Choroid plexus epithelial cell (primary cell): ENCODE data around the gene NAA35.

Source experiments
- DNase-seq: peaks from one replicate; pipeline ENCODE4 v3.0.0-alpha.2; 2010; ENCODE audit warnings: low read depth
- H3K4me3 ChIP-seq: 2 replicates; pipeline ENCODE4 v1.5.1; 2011; ENCODE audit warnings: low read depth, mild to moderate bottlenecking, control low read depth, low read length, moderate library complexity
- TF ChIP-seq, protein P1 (sequence below): conservative IDR thresholded peaks from 2 replicates; pipeline ENCODE4 v1.5.1; 2011; ENCODE audit warnings: low read depth, mild to moderate bottlenecking, control low read depth, inconsistent platforms, low read length, moderate library complexity

The NAA35 gene

DNA sequence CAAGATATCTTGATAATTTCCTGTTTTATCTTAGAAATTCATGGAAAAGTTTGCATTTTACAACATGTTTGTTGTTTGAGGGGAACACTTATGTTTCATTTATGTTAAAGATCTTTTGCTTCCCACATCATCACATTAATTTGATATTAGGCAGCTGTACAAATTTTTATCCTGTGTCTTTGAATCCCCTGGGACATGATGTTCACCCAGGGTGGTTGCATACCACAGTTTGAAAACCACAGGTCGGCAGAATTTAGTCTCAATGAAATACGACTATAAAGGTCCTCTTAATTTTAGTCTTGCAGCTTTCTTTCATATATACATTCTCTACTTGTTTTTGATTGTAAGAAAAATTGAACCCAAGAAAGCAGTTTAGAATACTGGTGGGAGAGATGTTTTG is 3.7 kb downstream of the NAA35 start:
- TF ChIP-seq, protein P1, sequence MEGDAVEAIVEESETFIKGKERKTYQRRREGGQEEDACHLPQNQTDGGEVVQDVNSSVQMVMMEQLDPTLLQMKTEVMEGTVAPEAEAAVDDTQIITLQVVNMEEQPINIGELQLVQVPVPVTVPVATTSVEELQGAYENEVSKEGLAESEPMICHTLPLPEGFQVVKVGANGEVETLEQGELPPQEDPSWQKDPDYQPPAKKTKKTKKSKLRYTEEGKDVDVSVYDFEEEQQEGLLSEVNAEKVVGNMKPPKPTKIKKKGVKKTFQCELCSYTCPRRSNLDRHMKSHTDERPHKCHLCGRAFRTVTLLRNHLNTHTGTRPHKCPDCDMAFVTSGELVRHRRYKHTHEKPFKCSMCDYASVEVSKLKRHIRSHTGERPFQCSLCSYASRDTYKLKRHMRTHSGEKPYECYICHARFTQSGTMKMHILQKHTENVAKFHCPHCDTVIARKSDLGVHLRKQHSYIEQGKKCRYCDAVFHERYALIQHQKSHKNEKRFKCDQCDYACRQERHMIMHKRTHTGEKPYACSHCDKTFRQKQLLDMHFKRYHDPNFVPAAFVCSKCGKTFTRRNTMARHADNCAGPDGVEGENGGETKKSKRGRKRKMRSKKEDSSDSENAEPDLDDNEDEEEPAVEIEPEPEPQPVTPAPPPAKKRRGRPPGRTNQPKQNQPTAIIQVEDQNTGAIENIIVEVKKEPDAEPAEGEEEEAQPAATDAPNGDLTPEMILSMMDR = no peak
- no peak overlapping the region for H3K4me3 ChIP-seq
- peak; percentile 17 for DNase-seq

DNA sequence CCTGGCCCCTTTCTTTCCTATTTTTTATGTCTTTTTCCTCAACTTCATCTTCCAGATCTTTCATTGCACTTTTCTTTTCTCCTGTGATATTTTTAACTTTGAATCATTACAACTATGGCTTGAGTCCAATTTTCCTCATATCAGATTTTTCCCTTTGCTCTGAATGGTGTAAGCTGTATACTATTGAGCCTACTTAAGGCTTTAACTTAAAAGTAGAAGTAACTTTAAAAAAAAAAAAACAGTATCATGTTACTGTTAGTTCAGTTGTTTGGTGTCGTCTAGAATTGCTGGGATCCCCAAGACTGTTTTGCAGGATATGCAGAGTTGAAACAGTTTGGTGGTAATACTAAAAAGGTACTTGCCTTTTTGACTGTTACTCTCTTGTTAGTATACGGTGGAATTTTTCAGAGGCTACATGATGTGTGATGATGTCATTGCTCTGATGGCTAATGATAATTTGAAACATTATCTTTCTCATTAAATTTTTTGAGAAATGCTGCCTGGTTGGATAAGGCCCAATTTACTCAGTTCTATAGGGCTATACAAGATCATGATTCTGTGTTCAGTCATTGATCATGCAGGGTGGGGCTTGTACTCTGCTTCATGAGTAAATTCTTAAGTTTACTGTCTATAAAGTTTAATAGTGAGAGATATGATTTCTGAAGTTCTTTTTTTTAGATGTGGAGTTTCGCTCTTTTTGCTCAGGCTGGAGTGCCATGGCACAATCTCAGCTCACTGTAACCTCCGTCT is 8.8 kb downstream of the NAA35 start:
- peak; percentile 62 for DNase-seq
- H3K4me3 ChIP-seq = no peak overlapping the region
- TF ChIP-seq, protein P1 = no peak

DNA sequence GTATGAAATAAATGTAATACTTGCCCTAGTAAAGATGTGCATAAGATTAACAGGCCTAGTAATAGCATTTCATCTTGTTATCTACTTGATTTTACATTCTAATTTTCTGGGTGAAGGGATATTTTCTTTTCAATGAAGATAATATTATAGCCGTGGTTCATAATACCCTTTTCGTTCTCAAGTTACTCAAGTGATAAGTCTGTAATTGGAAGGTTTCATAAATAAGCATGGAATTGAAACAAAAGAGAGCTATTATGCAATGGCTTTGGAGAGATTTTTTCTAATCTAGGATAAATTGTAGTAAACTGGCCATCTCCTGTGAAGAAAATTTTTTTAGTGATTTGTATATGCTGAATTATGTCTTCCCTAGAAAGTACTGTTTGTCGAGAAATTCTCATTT is 19.0 kb downstream of the NAA35 start:
- no peak for DNase-seq
- no peak overlapping the region for H3K4me3 ChIP-seq
- TF ChIP-seq, protein P1 = no peak

DNA sequence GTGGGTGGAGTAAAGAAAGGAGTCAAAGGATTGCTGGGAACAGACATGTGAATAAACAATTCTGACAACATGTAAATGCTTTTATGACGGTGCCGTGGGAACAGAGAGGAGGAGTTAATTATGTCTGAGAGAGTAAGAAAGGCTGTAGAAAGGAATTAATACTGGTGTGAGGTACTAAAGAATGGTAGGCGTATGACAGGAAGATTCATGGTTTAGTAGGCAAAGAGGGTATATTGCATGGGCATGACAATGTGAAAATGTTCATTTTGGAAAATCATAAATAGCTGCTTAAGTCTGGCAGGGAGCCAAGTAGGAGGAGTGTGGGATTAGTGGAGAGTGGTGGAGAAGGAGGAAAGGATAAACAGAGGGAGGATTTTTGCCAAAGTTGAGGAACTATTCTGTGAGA is 19.7 kb downstream of the NAA35 start:
- H3K4me3 ChIP-seq = no peak overlapping the region
- TF ChIP-seq, protein P1 = no peak
- peak; percentile 41 for DNase-seq

DNA sequence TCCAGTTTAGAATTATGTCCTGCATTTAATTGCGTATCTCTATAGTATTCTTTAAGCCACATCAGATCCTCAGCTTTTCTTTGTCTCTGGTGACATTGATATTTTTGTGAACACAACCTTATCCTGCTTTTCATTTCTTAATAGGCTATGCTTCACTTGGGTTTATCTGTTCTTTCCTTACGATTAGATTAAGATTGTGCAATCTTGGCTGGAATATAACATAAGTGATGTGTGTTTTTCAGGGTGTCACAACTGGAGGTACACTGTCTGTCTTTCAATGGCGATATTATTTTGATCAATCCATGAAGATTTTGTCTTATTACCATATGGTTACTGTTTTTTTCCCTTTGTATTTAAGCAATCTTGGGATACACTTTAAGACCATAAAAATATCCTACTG is 23.6 kb downstream of the NAA35 start:
- TF ChIP-seq, protein P1 = no peak

DNA sequence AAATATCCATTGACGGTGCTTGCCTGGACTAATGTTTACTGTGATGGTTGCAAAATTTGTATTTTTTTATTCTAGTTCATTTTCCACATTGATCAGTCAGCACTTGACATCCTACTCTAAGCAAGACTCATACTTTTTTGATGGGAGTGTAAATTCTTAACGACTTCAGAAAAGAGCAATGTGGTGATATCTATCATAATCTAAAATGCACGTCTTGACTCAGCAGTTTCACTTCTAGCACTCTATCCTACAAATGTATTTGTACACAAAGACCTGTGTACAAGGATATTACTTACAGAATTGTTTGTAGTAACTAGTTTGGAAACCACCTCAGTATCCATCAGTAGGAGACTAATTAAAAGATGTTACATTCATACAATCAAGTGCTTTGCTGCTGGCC is 24.0 kb downstream of the NAA35 start:
- TF ChIP-seq, protein P1 = no peak

More for the DNA sequence above, 23.6 kb downstream of the NAA35 start:
- no peak for DNase-seq
- no peak overlapping the region for H3K4me3 ChIP-seq

DNA sequence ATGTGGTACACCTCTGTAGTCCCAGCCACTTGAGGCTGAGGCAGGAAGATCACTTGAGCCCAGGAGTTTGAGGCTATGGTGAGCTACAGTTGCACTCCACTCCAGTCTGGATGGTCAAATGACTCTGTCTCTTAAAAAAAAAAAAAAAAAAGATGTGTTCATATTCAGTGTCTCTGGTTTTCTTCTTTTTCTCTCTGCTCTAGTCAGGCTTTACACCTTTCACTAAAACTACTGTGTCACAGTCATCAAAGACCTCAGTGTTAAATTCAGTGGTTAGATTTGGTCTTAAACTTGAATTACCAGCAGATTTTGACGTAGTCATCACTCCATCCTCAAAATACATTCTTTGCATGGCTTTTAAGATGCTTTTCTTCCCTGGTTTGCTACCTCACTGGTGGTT is 28.8 kb downstream of the NAA35 start:
- TF ChIP-seq, protein P1 = no peak
- no peak for DNase-seq
- no peak overlapping the region for H3K4me3 ChIP-seq

More for the DNA sequence above, 24.0 kb downstream of the NAA35 start:
- H3K4me3 ChIP-seq = no peak overlapping the region
- DNase-seq = no peak
